DOHH2 (cell line): ENCODE measurements around the gene DMXL1.

Source experiments
- CTCF ChIP-seq: fragments of 200-600 bp; sonication (generic); IDR thresholded peaks from one replicate; pipeline ENCODE4 v1.5.1; 2014; ENCODE audit warnings: antibody characterized with exemption, mild to moderate bottlenecking, low read depth, low read length; ENCODE audit not compliant: poor library complexity, severe bottlenecking
- EZH2phosphoT487 ChIP-seq: fragments of 200-600 bp; sonication (generic); IDR thresholded peaks from 2 replicates; pipeline ENCODE4 v1.6.1; 2017; ENCODE audit warnings: borderline replicate concordance, mild to moderate bottlenecking, antibody characterized with exemption, low read length, moderate library complexity, mixed read lengths

GRCh38 chr5:119067450-119067849, 3.4 kb upstream of the DMXL1 start:
- TF ChIP-seq CTCF (no peak), EZH2phosphoT487 (no peak)
